Chondrocyte (in vitro differentiated cells): ENCODE measurements around the gene TRIB2. TPM values are rescaled to one million over a fixed set of nuclear protein-coding genes. Genes with fewer than 3 reads are reported as not detected.
A peak's percentile ranks its signal among the peaks of the same experiment; 100 is the strongest.

ENCODE experiments used
- DNase-seq: peaks from one replicate; pipeline ENCODE4 v3.0.0; 2021; ENCODE audit warnings: mixed read lengths, low spot score
- H3K27ac Mint-ChIP-seq: one replicate; pipeline ENCODE4 v1.8.0; 2021; ENCODE audit warnings: mild to moderate bottlenecking, moderate library complexity, mixed read lengths; ENCODE audit not compliant: unreplicated experiment
- H3K27me3 Mint-ChIP-seq: 2 replicates; pipeline ENCODE4 v1.8.0; 2021; ENCODE audit warnings: low read depth, mixed read lengths
- H3K36me3 Mint-ChIP-seq: 2 replicates; pipeline ENCODE4 v1.8.0; 2021; ENCODE audit warnings: low read depth, mixed read lengths
- H3K4me1 Mint-ChIP-seq: 2 replicates; pipeline ENCODE4 v1.8.0; 2021; ENCODE audit warnings: low read depth, mild to moderate bottlenecking, mixed read lengths
- H3K4me3 Mint-ChIP-seq: one replicate; pipeline ENCODE4 v1.8.0; 2021; ENCODE audit warnings: mild to moderate bottlenecking, moderate library complexity, mixed read lengths; ENCODE audit not compliant: unreplicated experiment
- H3K9me3 Mint-ChIP-seq: 2 replicates; pipeline ENCODE4 v1.8.0; 2021; ENCODE audit warnings: low read depth, mixed read lengths
- total RNA-seq: library from RNA; stranded (reverse); gene quantifications from 3 replicates; pipeline ENCODE4 v1.2.1, GENCODE V29; 2021
- TF ChIP-seq, protein P1 (sequence below): fragments of 200-600 bp; sonication (generic); IDR thresholded peaks from 2 replicates; pipeline ENCODE4 v1.5.0; 2021; ENCODE audit warnings: antibody characterized with exemption, mild to moderate bottlenecking, moderate library complexity

TRIB2 gene
- total RNA-seq, 1 donor from 2014 or later, result 37.5 TPM

DNA sequence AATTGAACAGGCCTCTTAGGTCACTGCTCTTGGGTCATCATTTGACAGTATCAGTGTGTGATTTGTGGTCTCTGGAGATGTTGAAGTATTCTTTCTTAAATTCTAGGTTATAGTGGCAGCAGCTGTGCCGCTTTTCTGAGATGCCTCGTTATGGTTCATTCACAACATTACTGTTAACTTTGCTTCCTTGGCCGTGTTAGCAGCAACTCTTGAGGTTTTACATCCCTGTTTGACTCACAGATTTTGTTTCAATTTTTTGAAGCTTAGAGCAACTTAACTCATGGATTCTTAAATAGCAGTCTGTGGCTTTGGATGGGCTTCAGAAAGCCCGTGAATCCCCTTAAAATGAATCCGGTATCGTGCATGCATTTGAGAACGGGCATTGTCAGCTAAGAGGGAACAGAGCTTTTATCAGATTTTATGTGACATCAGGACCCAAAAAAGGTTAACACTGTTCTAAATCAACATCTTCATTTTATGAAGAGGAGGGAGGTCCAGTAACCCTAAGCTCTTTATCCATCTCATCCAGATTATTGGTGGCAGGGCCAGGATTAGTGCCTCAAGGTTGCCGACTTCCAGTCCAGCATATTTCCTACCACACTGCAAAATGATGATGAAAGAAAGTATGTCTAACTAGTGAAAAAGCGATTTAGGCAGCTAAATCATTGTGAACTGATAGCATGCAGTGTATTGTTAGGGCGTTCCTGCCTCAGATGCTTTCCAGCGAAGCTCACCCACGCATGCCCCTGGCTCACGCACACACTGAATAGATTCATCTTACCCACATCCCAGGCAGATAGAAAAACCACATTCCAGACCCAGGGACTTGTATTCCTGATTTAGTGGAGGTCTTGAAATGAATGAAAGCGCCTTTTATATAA is 5.1 kb downstream of the TRIB2 start:
- H3K4me1 Mint-ChIP-seq, result peaks cover 52% of the 10 kb centered on the region
- H3K9me3 Mint-ChIP-seq, result no peaks in the 10 kb centered on the region
- H3K36me3 Mint-ChIP-seq, result peaks cover 22% of the 10 kb centered on the region
- TF ChIP-seq, protein P1, sequence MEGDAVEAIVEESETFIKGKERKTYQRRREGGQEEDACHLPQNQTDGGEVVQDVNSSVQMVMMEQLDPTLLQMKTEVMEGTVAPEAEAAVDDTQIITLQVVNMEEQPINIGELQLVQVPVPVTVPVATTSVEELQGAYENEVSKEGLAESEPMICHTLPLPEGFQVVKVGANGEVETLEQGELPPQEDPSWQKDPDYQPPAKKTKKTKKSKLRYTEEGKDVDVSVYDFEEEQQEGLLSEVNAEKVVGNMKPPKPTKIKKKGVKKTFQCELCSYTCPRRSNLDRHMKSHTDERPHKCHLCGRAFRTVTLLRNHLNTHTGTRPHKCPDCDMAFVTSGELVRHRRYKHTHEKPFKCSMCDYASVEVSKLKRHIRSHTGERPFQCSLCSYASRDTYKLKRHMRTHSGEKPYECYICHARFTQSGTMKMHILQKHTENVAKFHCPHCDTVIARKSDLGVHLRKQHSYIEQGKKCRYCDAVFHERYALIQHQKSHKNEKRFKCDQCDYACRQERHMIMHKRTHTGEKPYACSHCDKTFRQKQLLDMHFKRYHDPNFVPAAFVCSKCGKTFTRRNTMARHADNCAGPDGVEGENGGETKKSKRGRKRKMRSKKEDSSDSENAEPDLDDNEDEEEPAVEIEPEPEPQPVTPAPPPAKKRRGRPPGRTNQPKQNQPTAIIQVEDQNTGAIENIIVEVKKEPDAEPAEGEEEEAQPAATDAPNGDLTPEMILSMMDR, result no peak
- DNase-seq, result no peak
- H3K4me3 Mint-ChIP-seq, result peak overlapping the region; percentile 88
- no peaks in the 10 kb centered on the region for H3K27me3 Mint-ChIP-seq
- peak overlapping the region; percentile 55 for H3K27ac Mint-ChIP-seq

DNA sequence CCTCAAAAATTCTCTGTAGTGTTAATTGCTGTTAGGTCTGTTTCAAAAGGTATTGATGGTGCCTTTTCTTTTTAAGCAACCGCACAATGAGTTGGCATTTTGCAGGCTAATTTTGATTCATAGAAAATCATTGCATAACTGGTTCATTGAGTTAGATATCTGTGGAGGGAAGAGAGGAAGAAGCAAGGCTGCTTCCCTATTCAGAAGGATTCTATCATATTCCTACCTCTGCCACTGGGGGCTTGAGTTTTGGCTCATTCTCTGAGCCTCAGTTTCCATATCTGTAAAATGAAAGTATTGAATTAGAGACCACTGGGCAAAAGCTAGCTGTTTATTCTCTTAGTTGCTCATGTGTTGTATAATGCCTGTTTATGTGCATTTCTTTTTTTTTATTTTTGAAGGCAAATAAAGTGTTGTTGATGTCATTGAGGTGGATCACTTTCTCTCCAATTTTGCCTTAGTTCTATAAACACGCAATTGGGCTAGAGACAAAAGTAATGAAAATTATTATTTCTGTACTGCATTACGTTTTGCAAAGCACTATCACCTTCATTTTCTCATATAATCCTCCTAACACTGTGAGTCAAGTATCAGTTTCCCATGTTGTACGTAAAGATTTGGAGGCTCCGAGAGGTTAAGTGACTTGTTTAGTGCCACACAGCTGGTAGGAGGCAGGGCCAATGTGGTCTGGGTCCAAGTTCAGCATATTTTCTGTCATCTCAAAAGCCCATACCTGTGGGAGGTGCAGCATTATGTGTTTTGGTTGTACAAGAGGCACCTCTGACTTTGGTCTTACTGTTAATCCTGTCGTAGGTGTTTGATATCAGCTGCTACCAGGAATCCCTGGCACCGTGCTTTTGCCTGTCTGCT is 5.9 kb downstream of the TRIB2 start:
- no peak for DNase-seq
- H3K9me3 Mint-ChIP-seq, result no peaks in the 10 kb centered on the region
- H3K36me3 Mint-ChIP-seq, result peaks cover 23% of the 10 kb centered on the region
- TF ChIP-seq, protein P1, result peak; percentile 47
- peak overlapping the region; percentile 88 for H3K4me3 Mint-ChIP-seq
- peak overlapping the region; percentile 55 for H3K27ac Mint-ChIP-seq
- H3K4me1 Mint-ChIP-seq, result peaks cover 56% of the 10 kb centered on the region
- H3K27me3 Mint-ChIP-seq, result no peaks in the 10 kb centered on the region

DNA sequence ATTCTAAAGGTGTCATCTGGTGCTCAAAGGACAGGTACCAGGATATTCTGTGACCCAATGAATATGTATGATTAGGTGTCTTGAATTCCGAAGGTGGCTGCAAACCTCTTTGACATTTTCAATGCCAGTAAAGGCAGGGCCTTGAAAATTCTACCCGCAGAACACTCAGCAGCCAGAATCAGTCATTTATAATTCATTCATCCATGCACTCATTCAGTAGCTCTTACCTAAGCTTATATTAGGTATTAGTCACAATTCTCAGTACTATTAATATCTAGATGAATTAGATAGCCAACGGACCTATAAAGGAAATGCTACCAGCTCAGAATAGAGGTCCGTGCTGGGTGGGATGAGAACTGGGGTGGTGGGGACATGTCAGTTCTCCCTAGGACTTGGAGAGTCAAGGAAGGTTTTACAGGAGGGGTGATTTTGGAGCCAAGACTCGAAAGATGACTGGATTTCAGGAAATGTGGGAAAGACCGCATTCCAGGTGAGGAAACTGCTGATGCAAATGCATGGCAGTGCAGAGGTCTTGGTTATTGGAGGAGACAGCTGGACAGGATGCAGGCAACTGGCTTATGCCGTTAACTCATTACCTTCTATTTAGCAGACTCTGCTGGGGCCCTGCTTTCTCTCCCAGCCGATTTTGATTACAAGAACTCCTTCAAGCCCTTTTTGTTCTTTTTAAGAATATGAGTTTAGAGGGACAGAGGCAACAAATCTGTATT is 7.2 kb downstream of the TRIB2 start:
- H3K4me1 Mint-ChIP-seq, result peaks cover 54% of the 10 kb centered on the region
- no peaks in the 10 kb centered on the region for H3K9me3 Mint-ChIP-seq
- H3K27me3 Mint-ChIP-seq, result no peaks in the 10 kb centered on the region
- TF ChIP-seq, protein P1, result no peak
- DNase-seq, result no peak
- H3K27ac Mint-ChIP-seq, result no peak overlapping the region
- peaks cover 28% of the 10 kb centered on the region for H3K36me3 Mint-ChIP-seq
- H3K4me3 Mint-ChIP-seq, result no peak overlapping the region

DNA sequence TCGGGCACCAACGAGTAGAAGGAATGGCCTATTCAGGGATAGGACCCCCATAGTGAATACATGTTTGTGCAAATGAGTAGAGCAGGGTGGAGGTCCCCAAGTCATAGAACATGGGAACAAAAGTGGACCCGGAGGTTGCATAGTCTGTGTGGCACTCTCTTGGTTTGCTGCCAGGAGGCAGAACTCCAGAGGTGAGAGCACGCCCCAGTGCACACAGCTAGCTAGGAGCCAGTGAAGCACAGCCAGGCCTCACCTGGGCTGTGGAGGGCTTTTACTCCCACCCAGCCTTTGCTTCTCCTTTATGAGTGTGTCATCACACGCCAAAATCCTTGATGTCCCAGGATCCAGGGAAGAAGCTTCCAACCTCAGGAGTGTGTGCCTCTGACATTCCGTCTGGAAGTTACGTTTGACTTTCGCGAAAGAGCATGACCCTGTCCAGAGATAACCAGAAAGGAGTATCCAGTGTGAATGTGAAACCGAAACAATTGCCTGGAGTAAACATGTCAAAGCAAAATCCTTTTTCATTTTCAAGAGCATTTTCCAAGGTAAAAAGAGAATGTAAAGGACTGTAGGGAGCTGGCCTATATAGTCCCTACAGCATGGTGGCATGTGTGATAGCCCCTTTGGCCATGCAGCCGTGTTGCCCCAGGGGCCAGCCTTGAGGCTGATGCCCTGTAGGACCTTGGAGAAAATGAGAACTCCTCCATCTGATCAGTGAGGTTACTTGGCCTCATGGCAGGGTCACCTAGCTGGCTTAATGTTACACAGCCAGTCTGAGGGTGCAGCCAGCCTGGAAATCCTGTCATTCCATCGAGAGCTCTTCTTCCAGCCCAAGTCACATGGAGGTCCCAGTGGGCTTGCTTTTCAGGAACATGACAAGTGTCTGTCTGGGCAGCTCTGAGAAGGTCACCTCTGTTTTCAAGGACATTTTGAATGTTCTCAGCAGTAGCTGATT is 8.8 kb downstream of the TRIB2 start:
- Mint-ChIP-seq H3K9me3 (no peaks in the 10 kb centered on the region), H3K27ac (no peak overlapping the region), H3K36me3 (peaks cover 28% of the 10 kb centered on the region), H3K4me3 (no peak overlapping the region), H3K4me1 (peaks cover 39% of the 10 kb centered on the region), H3K27me3 (no peaks in the 10 kb centered on the region)
- DNase-seq, result no peak
- TF ChIP-seq, protein P1, result no peak
